ENCODE measurements around the gene TFF3. TPM values are rescaled to one million over a fixed set of nuclear protein-coding genes. Genes with fewer than 3 reads are reported as not detected.

Gene TFF3
- total RNA-seq, 4 donors from 2014 or later = 2.9 to 13.2 (median 4.6) TPM; not detected in 1

- TF ChIP-seq, protein P1, sequence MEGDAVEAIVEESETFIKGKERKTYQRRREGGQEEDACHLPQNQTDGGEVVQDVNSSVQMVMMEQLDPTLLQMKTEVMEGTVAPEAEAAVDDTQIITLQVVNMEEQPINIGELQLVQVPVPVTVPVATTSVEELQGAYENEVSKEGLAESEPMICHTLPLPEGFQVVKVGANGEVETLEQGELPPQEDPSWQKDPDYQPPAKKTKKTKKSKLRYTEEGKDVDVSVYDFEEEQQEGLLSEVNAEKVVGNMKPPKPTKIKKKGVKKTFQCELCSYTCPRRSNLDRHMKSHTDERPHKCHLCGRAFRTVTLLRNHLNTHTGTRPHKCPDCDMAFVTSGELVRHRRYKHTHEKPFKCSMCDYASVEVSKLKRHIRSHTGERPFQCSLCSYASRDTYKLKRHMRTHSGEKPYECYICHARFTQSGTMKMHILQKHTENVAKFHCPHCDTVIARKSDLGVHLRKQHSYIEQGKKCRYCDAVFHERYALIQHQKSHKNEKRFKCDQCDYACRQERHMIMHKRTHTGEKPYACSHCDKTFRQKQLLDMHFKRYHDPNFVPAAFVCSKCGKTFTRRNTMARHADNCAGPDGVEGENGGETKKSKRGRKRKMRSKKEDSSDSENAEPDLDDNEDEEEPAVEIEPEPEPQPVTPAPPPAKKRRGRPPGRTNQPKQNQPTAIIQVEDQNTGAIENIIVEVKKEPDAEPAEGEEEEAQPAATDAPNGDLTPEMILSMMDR (IDR thresholded peaks at IDR 0.05; ENCODE audit: low read depth) = no peak
Measured at GRCh38 chr21:42331660-42332059, 16.5 kb upstream of the TFF3 start.

GRCh38 chr21:42330380-42331371, 15.5 kb upstream of the TFF3 start:
- TF ChIP-seq, protein P1 (IDR thresholded peaks at IDR 0.05; ENCODE audit: low read depth) = no peak

GRCh38 chr21:42324896-42325295, 9.7 kb upstream of the TFF3 start:
- TF ChIP-seq, protein P1 (IDR thresholded peaks at IDR 0.05; ENCODE audit: low read depth) = no peak

GRCh38 chr21:42321845-42322244, 6.6 kb upstream of the TFF3 start:
- TF ChIP-seq, protein P1 (IDR thresholded peaks at IDR 0.05; ENCODE audit: low read depth) = no peak

DNA sequence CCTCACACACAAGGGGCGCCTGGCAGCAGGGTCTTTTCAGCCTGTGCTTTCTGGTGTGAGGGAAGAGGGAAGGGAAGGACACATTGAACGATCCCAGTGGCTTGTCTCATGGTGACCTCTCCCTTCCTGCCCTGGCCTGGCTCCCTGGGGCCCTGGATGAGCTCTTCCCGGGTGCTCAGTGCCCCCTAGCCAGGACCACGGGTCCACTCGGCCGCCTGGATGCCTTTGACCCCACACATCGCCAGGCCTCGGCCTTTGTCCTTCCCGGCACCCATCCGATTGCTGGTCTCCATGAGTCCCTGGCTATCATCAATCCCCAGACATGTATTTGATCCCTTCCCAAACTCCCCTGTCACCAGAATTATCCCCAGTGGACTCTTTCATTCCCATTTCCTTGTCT, 6.0 kb upstream of the TFF3 start:
- TF ChIP-seq, protein P1 (IDR thresholded peaks at IDR 0.05; ENCODE audit: low read depth) = no peak

GRCh38 chr21:42320791-42321190, 5.6 kb upstream of the TFF3 start:
- TF ChIP-seq, protein P1 (IDR thresholded peaks at IDR 0.05; ENCODE audit: low read depth) = no peak

DNA sequence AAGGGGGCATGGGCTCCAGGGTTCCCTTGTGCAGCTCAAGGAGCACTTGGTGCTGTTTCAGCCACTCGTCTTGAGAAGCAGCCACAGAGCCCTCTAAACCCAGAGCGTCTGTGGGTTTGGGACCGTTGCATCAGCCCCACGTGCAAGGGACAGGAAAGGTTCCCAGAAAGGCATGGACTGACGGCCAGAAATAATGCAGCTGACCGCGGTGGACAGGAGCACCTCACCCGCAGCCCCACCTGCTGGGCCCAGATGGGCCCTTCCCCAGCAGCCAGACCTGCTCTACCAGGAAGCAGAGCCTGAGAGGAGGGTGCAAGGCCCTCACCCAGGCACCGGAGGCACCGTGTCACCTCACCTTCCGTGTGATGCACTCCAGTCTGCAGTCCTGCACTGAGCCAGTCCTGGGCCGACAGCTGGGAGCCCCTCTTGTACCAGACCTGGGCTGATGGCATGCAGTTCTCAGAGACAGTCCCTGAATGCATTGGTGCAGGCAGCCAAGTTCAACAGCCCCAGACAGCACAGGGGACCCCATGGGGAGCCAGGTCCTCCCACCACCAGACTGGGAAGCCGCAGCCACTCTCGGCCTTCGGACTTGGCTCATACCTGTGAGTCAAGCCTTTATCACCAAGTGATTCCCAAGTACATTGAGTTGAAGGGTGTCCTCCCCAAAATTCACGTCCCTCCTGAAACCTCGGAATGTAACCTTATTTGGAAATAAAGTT, 4.8 kb upstream of the TFF3 start:
- TF ChIP-seq, protein P1 (IDR thresholded peaks at IDR 0.05; ENCODE audit: low read depth) = no peak
